Epithelial cell of proximal tubule (primary cell): ENCODE results near the gene PCDHGB7. TPM values are rescaled to one million over a fixed set of nuclear protein-coding genes. Genes with fewer than 3 reads are reported as not detected.
"Not testable (repeated sequence)": the region's sequence is repeated elsewhere in the genome, so short reads cannot be mapped to it uniquely, and the experiment has no call there.

Experiments
- DNase-seq: peaks from one replicate; pipeline ENCODE4 v3.0.0-alpha.2; 2011; ENCODE audit warnings: low read depth
- H3K4me3 ChIP-seq: 2 replicates; pipeline ENCODE4 v1.5.1; 2011; ENCODE audit warnings: low read depth, mild to moderate bottlenecking, low read length
- total RNA-seq: library from RNA; depleted of rRNA; stranded (reverse); fragments of >200 nt; gene quantifications from 2 replicates; pipeline ENCODE4 v1.2.3, GENCODE V29; 2015
- TF ChIP-seq, protein P1 (sequence below): conservative IDR thresholded peaks from 2 replicates; pipeline ENCODE4 v1.5.1; 2012; ENCODE audit warnings: low read depth, mild to moderate bottlenecking, low read length

PCDHGB7 gene
- total RNA-seq, 1 donor from 2014 or later = 2.8 TPM

- no peak for DNase-seq
- TF ChIP-seq, protein P1, sequence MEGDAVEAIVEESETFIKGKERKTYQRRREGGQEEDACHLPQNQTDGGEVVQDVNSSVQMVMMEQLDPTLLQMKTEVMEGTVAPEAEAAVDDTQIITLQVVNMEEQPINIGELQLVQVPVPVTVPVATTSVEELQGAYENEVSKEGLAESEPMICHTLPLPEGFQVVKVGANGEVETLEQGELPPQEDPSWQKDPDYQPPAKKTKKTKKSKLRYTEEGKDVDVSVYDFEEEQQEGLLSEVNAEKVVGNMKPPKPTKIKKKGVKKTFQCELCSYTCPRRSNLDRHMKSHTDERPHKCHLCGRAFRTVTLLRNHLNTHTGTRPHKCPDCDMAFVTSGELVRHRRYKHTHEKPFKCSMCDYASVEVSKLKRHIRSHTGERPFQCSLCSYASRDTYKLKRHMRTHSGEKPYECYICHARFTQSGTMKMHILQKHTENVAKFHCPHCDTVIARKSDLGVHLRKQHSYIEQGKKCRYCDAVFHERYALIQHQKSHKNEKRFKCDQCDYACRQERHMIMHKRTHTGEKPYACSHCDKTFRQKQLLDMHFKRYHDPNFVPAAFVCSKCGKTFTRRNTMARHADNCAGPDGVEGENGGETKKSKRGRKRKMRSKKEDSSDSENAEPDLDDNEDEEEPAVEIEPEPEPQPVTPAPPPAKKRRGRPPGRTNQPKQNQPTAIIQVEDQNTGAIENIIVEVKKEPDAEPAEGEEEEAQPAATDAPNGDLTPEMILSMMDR = peak; percentile 43
- peak within 1 kb of the TSS; percentile 56 for H3K4me3 ChIP-seq
Measured at GRCh38 chr5:141382469-141383294, 34.8 kb upstream of the PCDHGB7 start, which contains the start of gene PCDHGA7. PCDHGA7 (plus strand) TSS chr5:141382742; CDS start chr5:141382900, 158 bp downstream.

DNA sequence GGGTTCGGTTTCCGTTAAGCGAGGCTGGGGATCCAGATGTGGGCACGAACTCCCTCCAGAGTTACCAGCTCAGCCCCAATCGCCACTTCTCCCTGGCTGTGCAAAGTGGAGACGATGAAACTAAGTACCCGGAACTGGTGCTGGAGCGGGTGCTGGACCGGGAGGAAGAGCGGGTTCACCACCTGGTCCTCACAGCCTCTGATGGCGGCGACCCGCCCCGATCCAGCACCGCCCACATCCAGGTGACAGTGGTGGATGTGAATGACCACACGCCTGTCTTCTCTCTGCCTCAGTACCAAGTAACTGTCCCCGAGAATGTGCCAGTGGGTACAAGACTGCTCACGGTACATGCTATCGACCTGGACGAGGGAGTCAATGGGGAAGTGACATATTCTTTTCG, 34.1 kb upstream of the PCDHGB7 start:
- H3K4me3 ChIP-seq = peak overlapping the region; percentile 56
- no peak for DNase-seq
- TF ChIP-seq, protein P1 = no peak

DNA sequence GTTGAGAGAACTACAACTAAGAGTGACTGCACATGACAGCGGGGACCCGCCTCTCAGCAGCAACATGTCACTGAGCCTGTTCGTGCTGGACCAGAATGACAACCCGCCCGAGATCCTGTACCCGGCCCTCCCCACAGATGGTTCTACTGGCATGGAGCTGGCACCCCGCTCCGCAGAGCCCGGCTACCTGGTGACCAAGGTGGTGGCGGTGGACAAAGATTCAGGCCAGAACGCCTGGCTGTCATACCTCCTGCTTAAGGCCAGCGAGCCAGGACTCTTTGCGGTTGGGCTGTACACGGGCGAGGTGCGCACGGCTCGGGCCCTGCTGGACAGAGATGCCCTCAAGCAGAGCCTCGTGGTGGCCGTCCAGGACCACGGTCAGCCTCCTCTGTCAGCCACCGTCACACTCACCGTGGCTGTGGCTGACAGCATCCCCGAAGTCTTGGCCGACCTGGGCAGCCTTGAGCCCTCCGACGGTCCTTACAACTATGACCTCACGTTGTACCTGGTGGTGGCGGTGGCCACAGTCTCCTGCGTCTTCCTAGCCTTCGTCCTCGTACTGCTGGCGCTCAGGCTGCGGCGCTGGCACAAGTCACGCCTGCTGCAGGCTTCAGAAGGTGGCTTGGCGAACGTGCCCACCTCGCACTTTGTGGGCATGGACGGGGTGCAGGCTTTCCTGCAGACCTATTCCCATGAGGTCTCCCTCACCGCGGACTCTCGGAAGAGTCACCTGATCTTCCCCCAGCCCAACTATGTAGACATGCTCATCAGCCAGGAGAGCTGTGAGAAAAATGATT, 32.8 kb upstream of the PCDHGB7 start:
- TF ChIP-seq, protein P1 = no peak
- H3K4me3 ChIP-seq = no peak overlapping the region
- no peak for DNase-seq

DNA sequence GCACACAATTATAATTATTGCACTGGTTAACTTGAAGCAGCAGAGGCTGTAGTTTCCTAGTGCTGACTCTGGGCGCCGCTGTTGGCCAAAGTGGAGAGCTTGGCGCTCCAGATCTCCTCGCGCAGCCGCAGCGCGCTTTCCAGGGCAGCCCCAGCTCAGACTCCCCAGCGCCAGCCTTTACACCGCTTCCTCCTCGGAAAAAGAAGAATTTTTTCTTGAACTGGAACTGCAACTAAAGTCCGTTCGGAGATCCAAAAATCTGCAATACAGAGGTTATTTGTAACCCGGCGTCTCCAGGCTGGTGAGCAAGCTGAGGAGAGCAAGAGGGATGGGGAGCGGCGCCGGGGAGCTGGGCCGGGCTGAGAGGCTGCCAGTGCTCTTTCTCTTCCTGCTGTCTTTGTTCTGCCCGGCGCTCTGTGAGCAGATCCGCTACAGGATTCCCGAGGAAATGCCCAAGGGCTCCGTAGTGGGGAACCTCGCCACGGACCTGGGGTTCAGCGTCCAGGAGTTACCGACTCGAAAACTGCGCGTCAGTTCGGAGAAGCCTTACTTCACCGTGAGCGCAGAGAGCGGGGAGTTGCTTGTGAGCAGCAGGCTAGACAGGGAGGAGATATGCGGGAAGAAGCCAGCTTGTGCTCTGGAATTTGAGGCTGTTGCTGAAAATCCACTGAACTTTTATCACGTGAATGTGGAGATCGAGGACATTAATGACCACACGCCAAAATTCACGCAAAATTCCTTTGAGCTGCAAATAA, 29.7 kb upstream of the PCDHGB7 start, which contains the start of gene PCDHGB4:
Gene PCDHGB4 (plus strand): TSS at position 142 of the 755 bp plus-strand sequence. CDS start 187 bp downstream, at position 329.
- H3K4me3 ChIP-seq = peak within 1 kb of the TSS; percentile 43
- TF ChIP-seq, protein P1 = peak; percentile 54
- DNase-seq = not testable (repeated sequence)

DNA sequence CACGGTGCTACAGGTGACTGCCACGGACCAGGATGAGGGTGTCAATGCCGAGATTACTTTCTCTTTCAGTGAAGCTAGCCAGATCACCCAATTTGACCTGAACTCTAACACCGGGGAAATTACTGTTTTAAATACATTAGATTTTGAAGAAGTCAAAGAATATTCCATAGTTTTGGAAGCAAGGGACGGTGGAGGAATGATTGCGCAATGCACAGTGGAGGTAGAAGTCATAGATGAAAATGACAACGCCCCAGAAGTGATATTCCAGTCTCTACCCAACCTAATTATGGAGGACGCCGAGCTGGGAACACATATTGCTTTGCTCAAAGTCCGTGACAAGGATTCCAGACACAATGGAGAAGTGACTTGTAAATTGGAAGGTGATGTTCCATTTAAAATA, 28.8 kb upstream of the PCDHGB7 start:
- no peak overlapping the region for H3K4me3 ChIP-seq
- TF ChIP-seq, protein P1 = no peak
- DNase-seq = no peak
